ENCODE data around the gene CST9L.

Gene CST9L

GRCh38 chr20:23605867-23606651, 37.8 kb upstream of the CST9L start, which contains the start of gene CST9:
CST9 (minus strand) TSS chr20:23605917; CDS start chr20:23605864, 53 bp downstream.
- no peaks in the 10 kb centered on the region for H3K27me3 ChIP-seq (ENCODE audit: control insufficient read depth, insufficient read depth, low read length)
- H3K4me1 ChIP-seq = peaks cover 10% of the 10 kb centered on the region
- H3K9ac ChIP-seq = no peak within 1 kb of the TSS
- H3K27ac ChIP-seq = peak within 1 kb of the TSS; percentile 17
- TF ChIP-seq CTCF (IDR thresholded peaks at IDR 0.05) = no peak
- H3K4me3 ChIP-seq (ENCODE audit: low read depth, low read length) = no peak within 1 kb of the TSS
- H3K4me2 ChIP-seq (ENCODE audit: low read length) = no peak within 1 kb of the TSS
- H3K9me3 ChIP-seq (ENCODE audit: control insufficient read depth, low read length) = no peaks in the 10 kb centered on the region
- H2AFZ ChIP-seq = peak within 1 kb of the TSS; percentile 62
- H3K79me2 ChIP-seq = no peaks in the 10 kb centered on the region
- H3K36me3 ChIP-seq (ENCODE audit: control insufficient read depth, insufficient read depth, low read length) = no peaks in the 10 kb centered on the region

GRCh38 chr20:23604306-23604705, 36.0 kb upstream of the CST9L start:
- H3K9ac ChIP-seq = no peak overlapping the region
- H2AFZ ChIP-seq = no peak overlapping the region
- no peaks in the 10 kb centered on the region for H3K27me3 ChIP-seq (ENCODE audit: control insufficient read depth, insufficient read depth, low read length)
- TF ChIP-seq CTCF (IDR thresholded peaks at IDR 0.05) = no peak
- H3K4me3 ChIP-seq (ENCODE audit: low read depth, low read length) = no peak overlapping the region
- no peaks in the 10 kb centered on the region for H3K36me3 ChIP-seq (ENCODE audit: control insufficient read depth, insufficient read depth, low read length)
- peaks cover 10% of the 10 kb centered on the region for H3K4me1 ChIP-seq
- no peaks in the 10 kb centered on the region for H3K79me2 ChIP-seq
- H3K9me3 ChIP-seq (ENCODE audit: control insufficient read depth, low read length) = no peaks in the 10 kb centered on the region
- H3K27ac ChIP-seq = no peak overlapping the region
- no peak overlapping the region for H3K4me2 ChIP-seq (ENCODE audit: low read length)

GRCh38 chr20:23603321-23603720, 35.0 kb upstream of the CST9L start:
- no peak for TF ChIP-seq CTCF (IDR thresholded peaks at IDR 0.05)
- H2AFZ ChIP-seq = no peak overlapping the region

GRCh38 chr20:23602699-23603098, 34.4 kb upstream of the CST9L start:
- Histone ChIP-seq H2AFZ (no peak overlapping the region), H3K4me2 (ENCODE audit: low read length) (no peak overlapping the region), H3K4me3 (ENCODE audit: low read depth, low read length) (no peak overlapping the region), H3K4me1 (peaks cover 10% of the 10 kb centered on the region), H3K9ac (no peak overlapping the region), H3K36me3 (ENCODE audit: control insufficient read depth, insufficient read depth, low read length) (no peaks in the 10 kb centered on the region), H3K79me2 (no peaks in the 10 kb centered on the region), H3K27me3 (ENCODE audit: control insufficient read depth, insufficient read depth, low read length) (no peaks in the 10 kb centered on the region), H3K27ac (no peak overlapping the region), H3K9me3 (ENCODE audit: control insufficient read depth, low read length) (no peaks in the 10 kb centered on the region)
- TF ChIP-seq CTCF (IDR thresholded peaks at IDR 0.05) = no peak

More at GRCh38 chr20:23603321-23603720, 35.0 kb upstream of the CST9L start:
- Histone ChIP-seq H3K9ac (no peak overlapping the region), H3K4me1 (peaks cover 10% of the 10 kb centered on the region), H3K9me3 (ENCODE audit: control insufficient read depth, low read length) (no peaks in the 10 kb centered on the region), H3K27ac (no peak overlapping the region), H3K79me2 (no peaks in the 10 kb centered on the region), H3K4me2 (ENCODE audit: low read length) (no peak overlapping the region), H3K4me3 (ENCODE audit: low read depth, low read length) (no peak overlapping the region), H3K36me3 (ENCODE audit: control insufficient read depth, insufficient read depth, low read length) (no peaks in the 10 kb centered on the region), H3K27me3 (ENCODE audit: control insufficient read depth, insufficient read depth, low read length) (no peaks in the 10 kb centered on the region)

GRCh38 chr20:23602241-23602640, 34.0 kb upstream of the CST9L start:
- no peaks in the 10 kb centered on the region for H3K27me3 ChIP-seq (ENCODE audit: control insufficient read depth, insufficient read depth, low read length)
- H3K4me1 ChIP-seq = peaks cover 6% of the 10 kb centered on the region
- no peak overlapping the region for H3K4me3 ChIP-seq (ENCODE audit: low read depth, low read length)
- H3K27ac ChIP-seq = no peak overlapping the region
- no peaks in the 10 kb centered on the region for H3K9me3 ChIP-seq (ENCODE audit: control insufficient read depth, low read length)
- no peak overlapping the region for H3K9ac ChIP-seq
- no peaks in the 10 kb centered on the region for H3K36me3 ChIP-seq (ENCODE audit: control insufficient read depth, insufficient read depth, low read length)
- no peak overlapping the region for H3K4me2 ChIP-seq (ENCODE audit: low read length)
- H3K79me2 ChIP-seq = no peaks in the 10 kb centered on the region
- TF ChIP-seq CTCF (IDR thresholded peaks at IDR 0.05) = no peak
- H2AFZ ChIP-seq = no peak overlapping the region
